Gastrocnemius medialis (tissue), 4 donors: ENCODE data around the gene ARHGAP15. TPM values are rescaled to one million over a fixed set of nuclear protein-coding genes. Genes with fewer than 3 reads are reported as not detected.

Source experiments
- ATAC-seq, 2 donors: fragments of 150-250 bp; one replicate each; pipeline ENCODE4 v1.9.1; 2016
- DNase-seq, 2 donors: peaks; one replicate each; pipeline ENCODE4 v3.0.0-alpha.2; 2019
- H3K27ac ChIP-seq, 4 donors: fragments of 200-600 bp; sonication (generic); 1 replicate in 1 of 4; 2 replicates in 3 of 4; pipeline ENCODE4 v1.5.1; 2016 to 2018; ENCODE audit warnings: mild to moderate bottlenecking in 2 of 4, moderate library complexity in 1 of 4
- H3K27me3 ChIP-seq, 3 donors: fragments of 200-600 bp; sonication (generic) in 2 of 3; 1 replicate in 1 of 3; 2 replicates in 2 of 3; pipeline versions ENCODE4 v1.5.1 to v1.6.0; 2016 to 2019; ENCODE audit warnings: mild to moderate bottlenecking in 1 of 3, moderate library complexity in 1 of 3
- H3K36me3 ChIP-seq, 2 donors: fragments of 200-600 bp; sonication (generic) in 1 of 2; one replicate each; pipeline ENCODE4 v1.5.1; 2017 to 2018
- H3K4me1 ChIP-seq, 2 donors: fragments of 200-600 bp; sonication (generic) in 1 of 2; one replicate each; pipeline ENCODE4 v1.5.1; 2016 to 2017; ENCODE audit warnings: mild to moderate bottlenecking in 2 of 2
- H3K4me3 ChIP-seq, 4 donors: fragments of 200-600 bp; sonication (generic) in 3 of 4; 1 replicate in 1 of 4; 2 replicates in 3 of 4; pipeline ENCODE4 v1.5.1; 2016 to 2019; ENCODE audit warnings: mild to moderate bottlenecking in 2 of 4
- H3K9me3 ChIP-seq, 3 donors: fragments of 200-600 bp; sonication (generic) in 2 of 3; 1 replicate in 1 of 3; 2 replicates in 2 of 3; pipeline ENCODE4 v1.5.1; 2016 to 2019
- CTCF ChIP-seq, 5 experiments: fragments of 450-650 bp in 3 of 5; fragments of 200-600 bp in 2 of 5; sonication (generic) in 2 of 5; IDR thresholded peaks in 4 of 5; conservative IDR thresholded peaks in 1 of 5; 1 replicate in 4 of 5; 2 replicates in 1 of 5; pipeline ENCODE4 v1.5.1; 2016 to 2019; ENCODE audit warnings: antibody characterized with exemption in 5 of 5, mild to moderate bottlenecking in 3 of 5, moderate library complexity in 3 of 5
- POLR2A ChIP-seq, 2 donors: fragments of 450-650 bp; IDR thresholded peaks; one replicate each; pipeline ENCODE4 v1.6.1; 2017; ENCODE audit warnings: antibody characterized with exemption in 2 of 2, mild to moderate bottlenecking in 2 of 2, moderate library complexity in 2 of 2
- in situ Hi-C, 4 donors: fragments of 200-750 bp; cut with MboI; loops; one replicate each; pipeline versions ENCODE4 v1.15.0 to v1.8.0; 2017; ENCODE audit warnings: low sequenced_read_pairs in 4 of 4
- intact Hi-C: fragments of 100-400 bp; cut with DNase I; formaldehyde crosslinking; loops from one replicate; pipeline ENCODE4 v1.15.1; 2023; ENCODE audit warnings: low total_unique reads
- total RNA-seq, 4 donors: library from RNA; depleted of rRNA; stranded (reverse); fragments of >200 nt; gene quantifications; one replicate each; pipeline versions ENCODE4 v1.1.0 to v1.2.3, GENCODE V29; 2016

ARHGAP15 gene
- total RNA-seq, 4 donors from 2014 or later, result 1.2 to 3.2 (median 1.3) TPM; not detected in 1

- no peaks in the 10 kb centered on the region for H3K9me3 ChIP-seq
- no peak overlapping the region for H3K27ac ChIP-seq
- H3K4me1 ChIP-seq, result no peaks in the 10 kb centered on the region
- H3K4me3 ChIP-seq, result no peak overlapping the region
- DNase-seq (no peak), ATAC-seq (no peak)
- no peaks in the 10 kb centered on the region for H3K27me3 ChIP-seq
- intact Hi-C loops, result no loop called here
- no peaks in the 10 kb centered on the region for H3K36me3 ChIP-seq
- no peak for TF ChIP-seq POLR2A (IDR thresholded peaks at IDR 0.05)
- no peak for TF ChIP-seq CTCF (IDR thresholded peaks at IDR 0.05 in 4 of 5, conservative IDR thresholded peaks at IDR 0.05 in 1 of 5)
- in situ Hi-C loops, result no loop called here
Measured at GRCh38 chr2:143745060-143745459, 615.8 kb downstream of the ARHGAP15 start.

GRCh38 chr2:143754742-143755141 lies 625.5 kb downstream of the ARHGAP15 start:
- ATAC-seq (no peak), DNase-seq (no peak)
- TF ChIP-seq POLR2A (IDR thresholded peaks at IDR 0.05) (no peak), CTCF (IDR thresholded peaks at IDR 0.05 in 4 of 5, conservative IDR thresholded peaks at IDR 0.05 in 1 of 5) (no peak)
- no peaks in the 10 kb centered on the region for H3K9me3 ChIP-seq
- no peaks in the 10 kb centered on the region for H3K36me3 ChIP-seq
- in situ Hi-C loops, result no loop called here
- no peak overlapping the region for H3K27ac ChIP-seq
- intact Hi-C loops, result no loop called here
- H3K4me1 ChIP-seq, result no peaks in the 10 kb centered on the region
- H3K27me3 ChIP-seq, result no peaks in the 10 kb centered on the region
- H3K4me3 ChIP-seq, result no peak overlapping the region

- intact Hi-C loops (no loop called here), in situ Hi-C loops (no loop called here)
- Histone ChIP-seq H3K27ac (no peak overlapping the region), H3K4me3 (no peak overlapping the region), H3K36me3 (no peaks in the 10 kb centered on the region), H3K4me1 (no peaks in the 10 kb centered on the region), H3K9me3 (no peaks in the 10 kb centered on the region), H3K27me3 (no peaks in the 10 kb centered on the region)
- no peak for ATAC-seq
- TF ChIP-seq CTCF (IDR thresholded peaks at IDR 0.05 in 4 of 5, conservative IDR thresholded peaks at IDR 0.05 in 1 of 5), result no peak
- TF ChIP-seq POLR2A (IDR thresholded peaks at IDR 0.05), result no peak
- DNase-seq, result no peak
Measured at GRCh38 chr2:143758629-143759330, 629.6 kb downstream of the ARHGAP15 start.

GRCh38 chr2:143759455-143759854 lies 630.2 kb downstream of the ARHGAP15 start:
- intact Hi-C loops, result no loop called here

More at GRCh38 chr2:143759455-143759854, 630.2 kb downstream of the ARHGAP15 start:
- no peak for TF ChIP-seq CTCF (IDR thresholded peaks at IDR 0.05 in 4 of 5, conservative IDR thresholded peaks at IDR 0.05 in 1 of 5)
- no peak for TF ChIP-seq POLR2A (IDR thresholded peaks at IDR 0.05)
- Histone ChIP-seq H3K27ac (no peak overlapping the region), H3K4me3 (no peak overlapping the region), H3K9me3 (no peaks in the 10 kb centered on the region), H3K4me1 (no peaks in the 10 kb centered on the region), H3K27me3 (no peaks in the 10 kb centered on the region), H3K36me3 (no peaks in the 10 kb centered on the region)
- ATAC-seq (no peak), DNase-seq (no peak)
- in situ Hi-C loops, result no loop called here
